Neural crest cell (in vitro differentiated cells): ENCODE measurements around the gene CEP128. TPM values are rescaled to one million over a fixed set of nuclear protein-coding genes. Genes with fewer than 3 reads are reported as not detected.

Experiments
- DNase-seq: peaks from one replicate; pipeline ENCODE4 v3.0.0; 2021; ENCODE audit warnings: low read depth, mixed read lengths, low spot score
- H3K27ac Mint-ChIP-seq: one replicate; pipeline ENCODE4 v1.8.0; 2021; ENCODE audit warnings: mild to moderate bottlenecking, mixed read lengths; ENCODE audit not compliant: unreplicated experiment
- H3K27me3 Mint-ChIP-seq: 2 replicates; pipeline ENCODE4 v1.8.0; 2021; ENCODE audit warnings: low read depth, mild to moderate bottlenecking, mixed read lengths
- H3K36me3 Mint-ChIP-seq: 2 replicates; pipeline ENCODE4 v1.8.0; 2021; ENCODE audit warnings: low read depth, mild to moderate bottlenecking, mixed read lengths
- H3K4me1 Mint-ChIP-seq: 2 replicates; pipeline ENCODE4 v1.8.0; 2021; ENCODE audit warnings: mixed read lengths
- H3K4me3 Mint-ChIP-seq: one replicate; pipeline ENCODE4 v1.8.0; 2021; ENCODE audit warnings: mild to moderate bottlenecking, mixed read lengths
- H3K9me3 Mint-ChIP-seq: 2 replicates; pipeline ENCODE4 v1.8.0; 2021; ENCODE audit warnings: mixed read lengths
- CTCF ChIP-seq: fragments of 200-600 bp; sonication (generic); conservative IDR thresholded peaks from 2 replicates; pipeline ENCODE4 v1.5.0; 2021; ENCODE audit warnings: antibody characterized with exemption, mild to moderate bottlenecking
- total RNA-seq: library from RNA; stranded (reverse); gene quantifications from 2 replicates; pipeline ENCODE4 v1.2.1, GENCODE V29; 2021

CEP128 gene
- total RNA-seq, 1 donor from 2014 or later = 25.8 TPM

- H3K27me3 Mint-ChIP-seq = no peaks in the 10 kb centered on the region
- peaks cover 2% of the 10 kb centered on the region for H3K36me3 Mint-ChIP-seq
- no peaks in the 10 kb centered on the region for H3K4me1 Mint-ChIP-seq
- no peak for DNase-seq
- H3K9me3 Mint-ChIP-seq = no peaks in the 10 kb centered on the region
- no peak for TF ChIP-seq CTCF
- no peak overlapping the region for H3K27ac Mint-ChIP-seq
- H3K4me3 Mint-ChIP-seq = no peak overlapping the region
Measured at GRCh38 chr14:80839743-80840142, 101.8 kb downstream of the CEP128 start.

GRCh38 chr14:80809663-80810062 lies 131.9 kb downstream of the CEP128 start:
- DNase-seq = no peak
- Mint-ChIP-seq H3K36me3 (peaks cover 38% of the 10 kb centered on the region), H3K4me3 (no peak overlapping the region), H3K9me3 (peaks cover 14% of the 10 kb centered on the region), H3K4me1 (no peaks in the 10 kb centered on the region), H3K27me3 (no peaks in the 10 kb centered on the region), H3K27ac (no peak overlapping the region)
- TF ChIP-seq CTCF = no peak

DNA sequence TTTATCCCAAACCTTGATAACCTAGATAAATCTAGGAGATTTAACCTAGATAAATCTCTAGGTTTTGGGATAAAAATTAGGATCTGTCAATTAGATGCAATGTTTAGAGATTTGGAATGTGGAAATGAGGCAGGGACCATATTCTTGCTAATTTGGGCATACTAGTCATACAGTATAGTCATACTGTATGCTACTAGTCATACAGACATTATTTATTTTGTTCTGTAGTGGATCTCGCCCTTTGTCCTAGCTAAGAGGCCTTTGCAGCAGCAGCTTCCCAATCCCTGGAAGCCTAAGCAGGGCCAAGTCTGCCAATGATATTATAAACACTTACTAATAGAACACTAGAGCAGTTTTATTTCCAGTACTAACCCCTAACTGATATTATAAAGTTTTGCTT lies 136.4 kb downstream of the CEP128 start:
- no peak for DNase-seq
- H3K27ac Mint-ChIP-seq = no peak overlapping the region
- no peak for TF ChIP-seq CTCF
- no peaks in the 10 kb centered on the region for H3K4me1 Mint-ChIP-seq
- H3K36me3 Mint-ChIP-seq = peaks cover 33% of the 10 kb centered on the region
- no peak overlapping the region for H3K4me3 Mint-ChIP-seq
- no peaks in the 10 kb centered on the region for H3K27me3 Mint-ChIP-seq
- H3K9me3 Mint-ChIP-seq = peaks cover 16% of the 10 kb centered on the region

- no peak for TF ChIP-seq CTCF
- peaks cover 21% of the 10 kb centered on the region for H3K36me3 Mint-ChIP-seq
- peaks cover 11% of the 10 kb centered on the region for H3K9me3 Mint-ChIP-seq
- no peaks in the 10 kb centered on the region for H3K27me3 Mint-ChIP-seq
- DNase-seq = no peak
- H3K4me1 Mint-ChIP-seq = no peaks in the 10 kb centered on the region
- no peak overlapping the region for H3K4me3 Mint-ChIP-seq
- H3K27ac Mint-ChIP-seq = no peak overlapping the region
Measured at GRCh38 chr14:80798878-80799277, 142.7 kb downstream of the CEP128 start.

GRCh38 chr14:80798211-80798610 lies 143.3 kb downstream of the CEP128 start:
- no peak for DNase-seq
- H3K4me1 Mint-ChIP-seq = no peaks in the 10 kb centered on the region
- TF ChIP-seq CTCF = no peak
- H3K27ac Mint-ChIP-seq = no peak overlapping the region
- H3K9me3 Mint-ChIP-seq = peaks cover 11% of the 10 kb centered on the region
- peaks cover 18% of the 10 kb centered on the region for H3K36me3 Mint-ChIP-seq
- H3K4me3 Mint-ChIP-seq = no peak overlapping the region
- no peaks in the 10 kb centered on the region for H3K27me3 Mint-ChIP-seq

DNA sequence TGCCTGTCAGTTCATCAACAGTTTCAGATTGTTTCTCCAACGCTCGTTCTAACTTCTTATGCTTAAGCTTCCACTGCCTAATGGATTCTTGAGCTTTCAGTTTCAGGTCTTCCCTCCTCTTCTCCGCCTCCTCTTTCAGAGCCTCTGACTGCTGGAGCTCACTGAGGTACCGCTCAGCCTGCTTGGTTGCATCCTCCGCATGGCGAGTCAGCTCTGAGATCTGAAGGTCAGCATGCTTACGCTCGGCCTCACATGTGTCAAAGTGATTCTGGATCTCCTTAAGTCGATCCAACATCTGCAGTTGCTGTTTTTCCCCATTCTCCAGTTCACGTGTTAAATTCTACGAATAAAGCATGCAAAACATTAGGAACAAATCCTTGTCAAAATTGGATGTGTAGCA lies 148.8 kb downstream of the CEP128 start:
- no peak overlapping the region for H3K27ac Mint-ChIP-seq

More for the DNA sequence above, 148.8 kb downstream of the CEP128 start:
- DNase-seq = no peak
- no peaks in the 10 kb centered on the region for H3K9me3 Mint-ChIP-seq
- no peaks in the 10 kb centered on the region for H3K27me3 Mint-ChIP-seq
- peaks cover 4% of the 10 kb centered on the region for H3K36me3 Mint-ChIP-seq
- no peak for TF ChIP-seq CTCF
- no peak overlapping the region for H3K4me3 Mint-ChIP-seq
- peaks cover 6% of the 10 kb centered on the region for H3K4me1 Mint-ChIP-seq
